HEK293 (cell line): ENCODE data around the gene MSLN.
A peak's percentile ranks its signal among the peaks of the same experiment; 100 is the strongest.

ENCODE experiments used
- KLF1 ChIP-seq: fragments of 450-650 bp; formaldehyde crosslinking; IDR thresholded peaks from 2 replicates; pipeline ENCODE4 v1.5.1; 2016; ENCODE audit warnings: missing biosample characterization, missing genetic modification characterization
- KLF10 ChIP-seq: fragments of 450-650 bp; IDR thresholded peaks from 2 replicates; pipeline ENCODE4 v1.5.1; 2018; ENCODE audit warnings: missing biosample characterization, mild to moderate bottlenecking, missing genetic modification characterization
- KLF16 ChIP-seq: fragments of 450-650 bp; formaldehyde crosslinking; IDR thresholded peaks from 2 replicates; pipeline ENCODE4 v1.5.1; 2017; ENCODE audit warnings: missing biosample characterization, missing genetic modification characterization
- MYNN ChIP-seq: fragments of 450-650 bp; formaldehyde crosslinking; IDR thresholded peaks from 2 replicates; pipeline ENCODE4 v1.5.1; 2016; ENCODE audit warnings: missing biosample characterization, missing genetic modification characterization, borderline replicate concordance
- OSR2 ChIP-seq: fragments of 450-650 bp; formaldehyde crosslinking; IDR thresholded peaks from 2 replicates; pipeline ENCODE4 v1.5.1; 2016; ENCODE audit warnings: missing biosample characterization, missing genetic modification characterization
- SP7 ChIP-seq: fragments of 450-650 bp; formaldehyde crosslinking; IDR thresholded peaks from 2 replicates; pipeline ENCODE4 v1.5.1; 2016; ENCODE audit warnings: missing biosample characterization, missing genetic modification characterization
- ZBTB20 ChIP-seq: fragments of 450-650 bp; formaldehyde crosslinking; IDR thresholded peaks from 2 replicates; pipeline ENCODE4 v1.5.1; 2016; ENCODE audit warnings: missing biosample characterization, missing genetic modification characterization
- ZBTB21 ChIP-seq: fragments of 450-650 bp; formaldehyde crosslinking; IDR thresholded peaks from 2 replicates; pipeline ENCODE4 v1.5.1; 2017; ENCODE audit warnings: missing biosample characterization, missing genetic modification characterization
- ZNF114 ChIP-seq: fragments of 450-650 bp; formaldehyde crosslinking; IDR thresholded peaks from 2 replicates; pipeline ENCODE4 v1.5.0; 2017; ENCODE audit warnings: missing biosample characterization, missing genetic modification characterization
- ZNF175 ChIP-seq: fragments of 450-650 bp; formaldehyde crosslinking; IDR thresholded peaks from 2 replicates; pipeline ENCODE4 v1.5.1; 2016; ENCODE audit warnings: missing biosample characterization, missing genetic modification characterization
- ZNF214 ChIP-seq: fragments of 450-650 bp; formaldehyde crosslinking; IDR thresholded peaks from 2 replicates; pipeline ENCODE4 v1.5.1; 2017; ENCODE audit warnings: missing biosample characterization, mild to moderate bottlenecking, missing genetic modification characterization, borderline replicate concordance
- ZNF24 ChIP-seq: fragments of 450-650 bp; formaldehyde crosslinking; IDR thresholded peaks from 2 replicates; pipeline ENCODE4 v1.5.1; 2016; ENCODE audit warnings: missing biosample characterization, missing genetic modification characterization
- ZNF248 ChIP-seq: fragments of 450-650 bp; formaldehyde crosslinking; IDR thresholded peaks from 2 replicates; pipeline ENCODE4 v1.5.1; 2017; ENCODE audit warnings: missing biosample characterization, missing genetic modification characterization
- ZNF292 ChIP-seq: fragments of 450-650 bp; formaldehyde crosslinking; IDR thresholded peaks from 2 replicates; pipeline ENCODE4 v1.5.1; 2016; ENCODE audit warnings: low read depth, missing biosample characterization, missing genetic modification characterization, borderline replicate concordance
- ZNF366 ChIP-seq: fragments of 450-650 bp; formaldehyde crosslinking; conservative IDR thresholded peaks from 2 replicates; pipeline ENCODE4 v1.5.1; 2016; ENCODE audit warnings: missing biosample characterization, missing genetic modification characterization
- ZNF423 ChIP-seq: fragments of 450-650 bp; formaldehyde crosslinking; IDR thresholded peaks from 2 replicates; pipeline ENCODE4 v1.5.1; 2016; ENCODE audit warnings: missing biosample characterization, missing genetic modification characterization
- ZNF548 ChIP-seq: fragments of 450-650 bp; formaldehyde crosslinking; IDR thresholded peaks from 2 replicates; pipeline ENCODE4 v1.5.1; 2016; ENCODE audit warnings: missing biosample characterization, missing genetic modification characterization
- ZNF623 ChIP-seq: fragments of 450-650 bp; formaldehyde crosslinking; IDR thresholded peaks from 2 replicates; pipeline ENCODE4 v1.5.1; 2016; ENCODE audit warnings: missing biosample characterization, missing genetic modification characterization
- ZNF629 ChIP-seq: fragments of 450-650 bp; formaldehyde crosslinking; IDR thresholded peaks from 2 replicates; pipeline ENCODE4 v1.5.1; 2017; ENCODE audit warnings: missing biosample characterization, missing genetic modification characterization
- ZNF777 ChIP-seq: fragments of 450-650 bp; formaldehyde crosslinking; IDR thresholded peaks from 2 replicates; pipeline ENCODE4 v1.5.1; 2017; ENCODE audit warnings: missing biosample characterization, missing genetic modification characterization, borderline replicate concordance
- ZNF791 ChIP-seq: fragments of 450-650 bp; formaldehyde crosslinking; IDR thresholded peaks from 2 replicates; pipeline ENCODE4 v1.5.1; 2016; ENCODE audit warnings: missing biosample characterization, missing genetic modification characterization
- TF ChIP-seq, protein P1 (sequence below): fragments of 450-650 bp; formaldehyde crosslinking; IDR thresholded peaks from 2 replicates; pipeline ENCODE4 v1.5.1; 2016; ENCODE audit warnings: missing biosample characterization, missing genetic modification characterization
- TF ChIP-seq, protein P2 (sequence below): fragments of 450-650 bp; IDR thresholded peaks from 2 replicates; pipeline ENCODE4 v1.5.1; 2018; ENCODE audit warnings: missing biosample characterization, mild to moderate bottlenecking, missing genetic modification characterization
- TF ChIP-seq, protein P3 (sequence below): fragments of 450-650 bp; formaldehyde crosslinking; IDR thresholded peaks from 2 replicates; pipeline ENCODE4 v1.5.1; 2016; ENCODE audit warnings: missing biosample characterization, missing genetic modification characterization, borderline replicate concordance
- TF ChIP-seq, protein P4 (sequence below): fragments of 450-650 bp; IDR thresholded peaks from 2 replicates; pipeline ENCODE4 v1.5.1; 2018; ENCODE audit warnings: missing biosample characterization, missing genetic modification characterization
- TF ChIP-seq, protein P5 (sequence below): fragments of 450-650 bp; formaldehyde crosslinking; IDR thresholded peaks from 2 replicates; pipeline ENCODE4 v1.5.1; 2016; ENCODE audit warnings: missing biosample characterization, missing genetic modification characterization
- TF ChIP-seq, protein P6 (sequence below): fragments of 450-650 bp; formaldehyde crosslinking; IDR thresholded peaks from 2 replicates; pipeline ENCODE4 v1.5.1; 2016; ENCODE audit warnings: missing biosample characterization, missing genetic modification characterization

MSLN gene

DNA sequence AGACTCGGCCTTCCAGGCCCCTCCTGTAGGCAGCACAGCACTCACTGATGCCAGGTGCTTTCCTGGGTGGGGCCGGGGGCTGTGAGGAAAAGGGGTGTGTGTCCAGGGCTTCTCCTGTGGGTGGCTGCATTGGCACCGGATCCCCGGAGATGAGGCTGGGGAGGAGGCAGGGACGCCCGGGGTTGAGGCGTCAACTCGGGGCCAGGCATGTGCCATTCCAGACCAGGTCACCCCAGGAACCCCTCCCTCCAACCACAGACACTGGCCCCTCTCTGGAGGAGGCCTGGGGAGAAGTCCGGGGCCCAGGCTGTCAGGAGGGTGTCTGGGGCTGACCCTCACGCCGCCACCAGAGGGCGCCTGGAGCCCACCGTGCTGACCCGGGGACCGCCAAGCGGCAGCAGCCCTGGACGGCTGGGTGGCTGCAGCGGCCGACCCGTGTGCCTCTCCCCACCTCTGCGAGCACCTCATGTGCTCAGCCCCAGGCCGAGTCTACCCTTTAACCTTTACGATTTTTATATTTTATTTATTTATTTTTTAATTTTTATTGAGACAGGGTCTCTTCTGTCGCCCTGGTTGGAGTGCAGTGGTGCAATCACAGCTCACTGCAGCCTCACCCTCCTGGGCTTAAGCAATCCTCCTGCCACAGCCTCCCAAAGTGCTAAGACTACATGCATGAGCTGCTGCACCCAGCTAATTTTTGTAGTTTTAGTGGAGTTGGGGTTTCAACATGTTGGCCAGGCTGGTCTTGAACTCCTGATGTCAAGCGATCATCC is 48.8 kb upstream of the MSLN start (continued):
- TF ChIP-seq, protein P1, sequence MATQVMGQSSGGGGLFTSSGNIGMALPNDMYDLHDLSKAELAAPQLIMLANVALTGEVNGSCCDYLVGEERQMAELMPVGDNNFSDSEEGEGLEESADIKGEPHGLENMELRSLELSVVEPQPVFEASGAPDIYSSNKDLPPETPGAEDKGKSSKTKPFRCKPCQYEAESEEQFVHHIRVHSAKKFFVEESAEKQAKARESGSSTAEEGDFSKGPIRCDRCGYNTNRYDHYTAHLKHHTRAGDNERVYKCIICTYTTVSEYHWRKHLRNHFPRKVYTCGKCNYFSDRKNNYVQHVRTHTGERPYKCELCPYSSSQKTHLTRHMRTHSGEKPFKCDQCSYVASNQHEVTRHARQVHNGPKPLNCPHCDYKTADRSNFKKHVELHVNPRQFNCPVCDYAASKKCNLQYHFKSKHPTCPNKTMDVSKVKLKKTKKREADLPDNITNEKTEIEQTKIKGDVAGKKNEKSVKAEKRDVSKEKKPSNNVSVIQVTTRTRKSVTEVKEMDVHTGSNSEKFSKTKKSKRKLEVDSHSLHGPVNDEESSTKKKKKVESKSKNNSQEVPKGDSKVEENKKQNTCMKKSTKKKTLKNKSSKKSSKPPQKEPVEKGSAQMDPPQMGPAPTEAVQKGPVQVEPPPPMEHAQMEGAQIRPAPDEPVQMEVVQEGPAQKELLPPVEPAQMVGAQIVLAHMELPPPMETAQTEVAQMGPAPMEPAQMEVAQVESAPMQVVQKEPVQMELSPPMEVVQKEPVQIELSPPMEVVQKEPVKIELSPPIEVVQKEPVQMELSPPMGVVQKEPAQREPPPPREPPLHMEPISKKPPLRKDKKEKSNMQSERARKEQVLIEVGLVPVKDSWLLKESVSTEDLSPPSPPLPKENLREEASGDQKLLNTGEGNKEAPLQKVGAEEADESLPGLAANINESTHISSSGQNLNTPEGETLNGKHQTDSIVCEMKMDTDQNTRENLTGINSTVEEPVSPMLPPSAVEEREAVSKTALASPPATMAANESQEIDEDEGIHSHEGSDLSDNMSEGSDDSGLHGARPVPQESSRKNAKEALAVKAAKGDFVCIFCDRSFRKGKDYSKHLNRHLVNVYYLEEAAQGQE (tag by site-specific recombination) = no peak
- TF ChIP-seq ZNF248 (tag by site-specific recombination) = no peak
- no peak for TF ChIP-seq ZNF423 (tag by site-specific recombination)
- no peak for TF ChIP-seq ZNF777 (tag by site-specific recombination)
- no peak for TF ChIP-seq ZBTB21 (tag by site-specific recombination)
- no peak for TF ChIP-seq ZNF24 (tag by site-specific recombination)
- TF ChIP-seq ZNF366 (tag by site-specific recombination) = no peak
- 0 out of 2 replicates have a peak, but pooled peaks have one; percentile 25 for TF ChIP-seq KLF16
- no peak for TF ChIP-seq MYNN
- TF ChIP-seq, protein P2, sequence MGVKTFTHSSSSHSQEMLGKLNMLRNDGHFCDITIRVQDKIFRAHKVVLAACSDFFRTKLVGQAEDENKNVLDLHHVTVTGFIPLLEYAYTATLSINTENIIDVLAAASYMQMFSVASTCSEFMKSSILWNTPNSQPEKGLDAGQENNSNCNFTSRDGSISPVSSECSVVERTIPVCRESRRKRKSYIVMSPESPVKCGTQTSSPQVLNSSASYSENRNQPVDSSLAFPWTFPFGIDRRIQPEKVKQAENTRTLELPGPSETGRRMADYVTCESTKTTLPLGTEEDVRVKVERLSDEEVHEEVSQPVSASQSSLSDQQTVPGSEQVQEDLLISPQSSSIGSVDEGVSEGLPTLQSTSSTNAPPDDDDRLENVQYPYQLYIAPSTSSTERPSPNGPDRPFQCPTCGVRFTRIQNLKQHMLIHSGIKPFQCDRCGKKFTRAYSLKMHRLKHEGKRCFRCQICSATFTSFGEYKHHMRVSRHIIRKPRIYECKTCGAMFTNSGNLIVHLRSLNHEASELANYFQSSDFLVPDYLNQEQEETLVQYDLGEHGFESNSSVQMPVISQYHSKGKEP = no peak
- TF ChIP-seq ZBTB20 (tag by site-specific recombination) = peak; percentile 38; the same call in 1 of the 2 replicates
- no peak for TF ChIP-seq OSR2 (tag by site-specific recombination)
- no peak for TF ChIP-seq ZNF292
- TF ChIP-seq, protein P3, sequence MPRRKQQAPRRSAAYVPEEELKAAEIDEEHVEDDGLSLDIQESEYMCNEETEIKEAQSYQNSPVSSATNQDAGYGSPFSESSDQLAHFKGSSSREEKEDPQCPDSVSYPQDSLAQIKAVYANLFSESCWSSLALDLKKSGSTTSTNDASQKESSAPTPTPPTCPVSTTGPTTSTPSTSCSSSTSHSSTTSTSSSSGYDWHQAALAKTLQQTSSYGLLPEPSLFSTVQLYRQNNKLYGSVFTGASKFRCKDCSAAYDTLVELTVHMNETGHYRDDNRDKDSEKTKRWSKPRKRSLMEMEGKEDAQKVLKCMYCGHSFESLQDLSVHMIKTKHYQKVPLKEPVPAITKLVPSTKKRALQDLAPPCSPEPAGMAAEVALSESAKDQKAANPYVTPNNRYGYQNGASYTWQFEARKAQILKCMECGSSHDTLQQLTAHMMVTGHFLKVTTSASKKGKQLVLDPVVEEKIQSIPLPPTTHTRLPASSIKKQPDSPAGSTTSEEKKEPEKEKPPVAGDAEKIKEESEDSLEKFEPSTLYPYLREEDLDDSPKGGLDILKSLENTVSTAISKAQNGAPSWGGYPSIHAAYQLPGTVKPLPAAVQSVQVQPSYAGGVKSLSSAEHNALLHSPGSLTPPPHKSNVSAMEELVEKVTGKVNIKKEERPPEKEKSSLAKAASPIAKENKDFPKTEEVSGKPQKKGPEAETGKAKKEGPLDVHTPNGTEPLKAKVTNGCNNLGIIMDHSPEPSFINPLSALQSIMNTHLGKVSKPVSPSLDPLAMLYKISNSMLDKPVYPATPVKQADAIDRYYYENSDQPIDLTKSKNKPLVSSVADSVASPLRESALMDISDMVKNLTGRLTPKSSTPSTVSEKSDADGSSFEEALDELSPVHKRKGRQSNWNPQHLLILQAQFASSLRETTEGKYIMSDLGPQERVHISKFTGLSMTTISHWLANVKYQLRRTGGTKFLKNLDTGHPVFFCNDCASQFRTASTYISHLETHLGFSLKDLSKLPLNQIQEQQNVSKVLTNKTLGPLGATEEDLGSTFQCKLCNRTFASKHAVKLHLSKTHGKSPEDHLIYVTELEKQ = no peak
- TF ChIP-seq, protein P4, sequence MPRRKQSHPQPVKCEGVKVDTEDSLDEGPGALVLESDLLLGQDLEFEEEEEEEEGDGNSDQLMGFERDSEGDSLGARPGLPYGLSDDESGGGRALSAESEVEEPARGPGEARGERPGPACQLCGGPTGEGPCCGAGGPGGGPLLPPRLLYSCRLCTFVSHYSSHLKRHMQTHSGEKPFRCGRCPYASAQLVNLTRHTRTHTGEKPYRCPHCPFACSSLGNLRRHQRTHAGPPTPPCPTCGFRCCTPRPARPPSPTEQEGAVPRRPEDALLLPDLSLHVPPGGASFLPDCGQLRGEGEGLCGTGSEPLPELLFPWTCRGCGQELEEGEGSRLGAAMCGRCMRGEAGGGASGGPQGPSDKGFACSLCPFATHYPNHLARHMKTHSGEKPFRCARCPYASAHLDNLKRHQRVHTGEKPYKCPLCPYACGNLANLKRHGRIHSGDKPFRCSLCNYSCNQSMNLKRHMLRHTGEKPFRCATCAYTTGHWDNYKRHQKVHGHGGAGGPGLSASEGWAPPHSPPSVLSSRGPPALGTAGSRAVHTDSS = no peak
- TF ChIP-seq, protein P5, sequence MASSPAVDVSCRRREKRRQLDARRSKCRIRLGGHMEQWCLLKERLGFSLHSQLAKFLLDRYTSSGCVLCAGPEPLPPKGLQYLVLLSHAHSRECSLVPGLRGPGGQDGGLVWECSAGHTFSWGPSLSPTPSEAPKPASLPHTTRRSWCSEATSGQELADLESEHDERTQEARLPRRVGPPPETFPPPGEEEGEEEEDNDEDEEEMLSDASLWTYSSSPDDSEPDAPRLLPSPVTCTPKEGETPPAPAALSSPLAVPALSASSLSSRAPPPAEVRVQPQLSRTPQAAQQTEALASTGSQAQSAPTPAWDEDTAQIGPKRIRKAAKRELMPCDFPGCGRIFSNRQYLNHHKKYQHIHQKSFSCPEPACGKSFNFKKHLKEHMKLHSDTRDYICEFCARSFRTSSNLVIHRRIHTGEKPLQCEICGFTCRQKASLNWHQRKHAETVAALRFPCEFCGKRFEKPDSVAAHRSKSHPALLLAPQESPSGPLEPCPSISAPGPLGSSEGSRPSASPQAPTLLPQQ (tag by site-specific recombination) = no peak
- TF ChIP-seq ZNF629 (tag by site-specific recombination) = no peak
- TF ChIP-seq, protein P6, sequence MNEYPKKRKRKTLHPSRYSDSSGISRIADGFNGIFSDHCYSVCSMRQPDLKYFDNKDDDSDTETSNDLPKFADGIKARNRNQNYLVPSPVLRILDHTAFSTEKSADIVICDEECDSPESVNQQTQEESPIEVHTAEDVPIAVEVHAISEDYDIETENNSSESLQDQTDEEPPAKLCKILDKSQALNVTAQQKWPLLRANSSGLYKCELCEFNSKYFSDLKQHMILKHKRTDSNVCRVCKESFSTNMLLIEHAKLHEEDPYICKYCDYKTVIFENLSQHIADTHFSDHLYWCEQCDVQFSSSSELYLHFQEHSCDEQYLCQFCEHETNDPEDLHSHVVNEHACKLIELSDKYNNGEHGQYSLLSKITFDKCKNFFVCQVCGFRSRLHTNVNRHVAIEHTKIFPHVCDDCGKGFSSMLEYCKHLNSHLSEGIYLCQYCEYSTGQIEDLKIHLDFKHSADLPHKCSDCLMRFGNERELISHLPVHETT (tag by site-specific recombination) = no peak
- no peak for TF ChIP-seq ZNF114
- TF ChIP-seq SP7 (tag by site-specific recombination) = peak; percentile 10; the same call in 1 of the 2 replicates
- TF ChIP-seq ZNF791 (tag by site-specific recombination) = no peak
- TF ChIP-seq ZNF214 = no peak
- TF ChIP-seq ZNF175 = no peak
- no peak for TF ChIP-seq ZNF623 (tag by site-specific recombination)
- no peak for TF ChIP-seq ZNF548 (tag by site-specific recombination)
- no peak for TF ChIP-seq KLF10 (tag by site-specific recombination)
- TF ChIP-seq KLF1 = peak; percentile 42; the same call in 1 of the 2 replicates
